WTC11 (cell line): Measurements from ENCODE around the gene TBC1D17. TPM values are rescaled to one million over a fixed set of nuclear protein-coding genes. Genes with fewer than 3 reads are reported as not detected.

Experiments used
- ATAC-seq: fragments of 200-7000 bp; cut with Tn5 transposase; 2 replicates; pipeline ENCODE4 v1.10.0; 2021; ENCODE audit warnings: mild to moderate bottlenecking, moderate library complexity
- Bru-seq: library from RNA; stranded (reverse); fragments of 400-500 nt; gene quantifications from one replicate; lab custom pipeline; 2021; lab: Mats Ljungman, UMichigan
- CTCF ChIA-PET: fragments of 300-600 bp; sonication (Branson Sonifier 250); formaldehyde crosslinking; loops from one replicate; lab custom pipeline; 2021; ENCODE audit warnings: antibody characterized with exemption; lab: Charles Lee
- POLR2A ChIA-PET: fragments of 350-600 bp; sonication (Branson Sonifier 250); formaldehyde crosslinking; loops from one replicate; lab custom pipeline; 2021; ENCODE audit warnings: antibody characterized with exemption; lab: Charles Lee
- DNase-seq: peaks from one replicate; pipeline ENCODE4 v3.0.0; 2021; ENCODE audit warnings: low spot score
- H3K27ac Mint-ChIP-seq: 2 replicates; pipeline ENCODE4 v1.8.0; 2021; ENCODE audit warnings: mixed read lengths
- H3K27me3 Mint-ChIP-seq: 2 replicates; pipeline ENCODE4 v1.8.0; 2021; ENCODE audit warnings: low read depth, mild to moderate bottlenecking, moderate library complexity, mixed read lengths
- H3K36me3 Mint-ChIP-seq: 2 replicates; pipeline ENCODE4 v1.8.0; 2021; ENCODE audit warnings: mixed read lengths
- H3K4me1 Mint-ChIP-seq: 2 replicates; pipeline ENCODE4 v1.8.0; 2022; ENCODE audit warnings: mixed read lengths
- H3K4me3 Mint-ChIP-seq: 2 replicates; pipeline ENCODE4 v1.8.0; 2021; ENCODE audit warnings: mild to moderate bottlenecking, moderate library complexity, mixed read lengths
- H3K9me3 Mint-ChIP-seq: 2 replicates; pipeline ENCODE4 v1.8.0; 2021; ENCODE audit warnings: mixed read lengths
- CREM ChIP-seq: sonication (generic); formaldehyde crosslinking; IDR thresholded peaks from 2 replicates; pipeline ENCODE4 v1.8.1; 2022; ENCODE audit warnings: mild to moderate bottlenecking, missing genetic modification reagents, moderate library complexity
- ERG ChIP-seq: fragments of 250-450 bp; sonication (Bioruptor Pico); IDR thresholded peaks from 2 replicates; pipeline ENCODE4 v1.8.0; 2021; ENCODE audit warnings: mild to moderate bottlenecking
- FOXK1 ChIP-seq: sonication (generic); formaldehyde crosslinking; IDR thresholded peaks from 2 replicates; pipeline ENCODE4 v1.8.0; 2022; ENCODE audit warnings: mild to moderate bottlenecking, moderate library complexity, missing genetic modification reagents
- GABPB1 ChIP-seq: sonication (generic); formaldehyde crosslinking; IDR thresholded peaks from 2 replicates; pipeline ENCODE4 v1.8.1; 2023; ENCODE audit warnings: mild to moderate bottlenecking, missing genetic modification reagents
- MAX ChIP-seq: sonication (generic); formaldehyde crosslinking; IDR thresholded peaks from 2 replicates; pipeline ENCODE4 v1.8.0; 2022; ENCODE audit warnings: mild to moderate bottlenecking, missing genetic modification reagents
- NFE2L1 ChIP-seq: sonication (generic); formaldehyde crosslinking; IDR thresholded peaks from 2 replicates; pipeline ENCODE4 v1.8.1; 2023; ENCODE audit warnings: missing genetic modification reagents
- NR2C2 ChIP-seq: sonication (generic); formaldehyde crosslinking; IDR thresholded peaks from 2 replicates; pipeline ENCODE4 v1.8.0; 2022; ENCODE audit warnings: mild to moderate bottlenecking, missing genetic modification reagents
- SP1 ChIP-seq: sonication (generic); formaldehyde crosslinking; conservative IDR thresholded peaks from 2 replicates; pipeline ENCODE4 v1.8.1; 2022; ENCODE audit warnings: missing genetic modification reagents
- TEAD1 ChIP-seq: sonication (generic); formaldehyde crosslinking; IDR thresholded peaks from 2 replicates; pipeline ENCODE4 v1.8.0; 2022; ENCODE audit warnings: mild to moderate bottlenecking, missing genetic modification reagents
- USF1 ChIP-seq: sonication (generic); formaldehyde crosslinking; IDR thresholded peaks from 2 replicates; pipeline ENCODE4 v1.8.0; 2022; ENCODE audit warnings: mild to moderate bottlenecking, missing genetic modification reagents
- long read RNA-seq, 3 experiments: library from RNA in 1 of 3; library from capped mRNA in 1 of 3; library from polyadenylated mRNA in 1 of 3; unstranded in 2 of 3; stranded (forward) in 1 of 3; transcript quantifications; one replicate each; pipeline ENCODE4 v2.0.0, GENCODE V29; 2021
- total RNA-seq: library from RNA; stranded (reverse); gene quantifications from 3 replicates; pipeline ENCODE4 v1.2.3, GENCODE V29; 2021
- TF ChIP-seq, protein P1 (sequence below): sonication (generic); formaldehyde crosslinking; IDR thresholded peaks from 2 replicates; pipeline ENCODE4 v1.8.0; 2022; ENCODE audit warnings: mild to moderate bottlenecking, missing genetic modification reagents
- TF ChIP-seq, protein P2 (sequence below): sonication (generic); formaldehyde crosslinking; IDR thresholded peaks from 2 replicates; pipeline ENCODE4 v1.8.1; 2023; ENCODE audit warnings: mild to moderate bottlenecking, missing genetic modification reagents, moderate library complexity
- TF ChIP-seq, protein P3 (sequence below): sonication (generic); formaldehyde crosslinking; IDR thresholded peaks from 2 replicates; pipeline ENCODE4 v1.8.1; 2023; ENCODE audit warnings: mild to moderate bottlenecking, missing genetic modification reagents, borderline replicate concordance
- TF ChIP-seq, protein P4 (sequence below): fragments of 250-450 bp; sonication (Bioruptor Pico); IDR thresholded peaks from 2 replicates; pipeline ENCODE4 v1.9.0; 2021; ENCODE audit warnings: mild to moderate bottlenecking
- TF ChIP-seq, protein P5 (sequence below): sonication (generic); formaldehyde crosslinking; IDR thresholded peaks from 2 replicates; pipeline ENCODE4 v1.8.1; 2022; ENCODE audit warnings: mild to moderate bottlenecking, missing genetic modification reagents, moderate library complexity, borderline replicate concordance

Gene TBC1D17
- 44.4 to 52.8 TPM (median 46.7 TPM) in 3 replicates for total RNA-seq
- percentile 65 among the genes with signal in this experiment for Bru-seq, nascent RNA
- long read RNA-seq, experiment 1, transcript TBC1D17-201 (17 exons, 2,366 nt): major isoform, 76 of 216 reads
- long read RNA-seq, experiment 1, partial matches to known transcripts: 89 of 216 reads
- long read RNA-seq, experiment 1, other reads (novel, unspliced or antisense): 50 of 216 reads
- long read RNA-seq, experiment 2, transcript TBC1D17-201 (17 exons, 2,366 nt): major isoform, 9 of 38 reads
- long read RNA-seq, experiment 2, partial matches to known transcripts: 14 of 38 reads
- long read RNA-seq, experiment 2, other reads (novel, unspliced or antisense): 15 of 38 reads
- long read RNA-seq, experiment 3, partial matches to known transcripts: 0 of 6 reads
- long read RNA-seq, experiment 3, other reads (novel, unspliced or antisense): 2 of 6 reads

- CTCF ChIA-PET: interaction anchor here (1.0 to 1.9 kb wide), 4 partner anchors 8 to 14 kb away, joined by 3 to 12 read pairs (median 3); no protein-coding TSS in a partner anchor
These were observed at the start of gene TBC1D17, which contains the start of gene AKT1S1 for GRCh38 chr19:49877020-49877878. TSS of gene TBC1D17 (plus strand) at chr19:49877702. CDS start at chr19:49877724, 22 bp downstream. TSS of gene AKT1S1 (minus strand) at chr19:49877355. CDS start at chr19:49873295, 4,060 bp downstream.

More at GRCh38 chr19:49877020-49877878, at the start of gene TBC1D17, which contains the start of gene AKT1S1:
- Mint-ChIP-seq H3K4me3 (no peak within 1 kb of the TSS), H3K36me3 (peaks cover 31% of the 10 kb centered on the region), H3K4me1 (peaks cover 23% of the 10 kb centered on the region), H3K27me3 (no peaks in the 10 kb centered on the region), H3K9me3 (no peaks in the 10 kb centered on the region), H3K27ac (peak within 1 kb of the TSS; percentile 100)
- POLR2A ChIA-PET: interaction anchor here (0.6 to 2.2 kb wide), 10 partner anchors 8 to 1087 kb away, joined by 3 to 9 read pairs (median 4); partner anchors contain the start of genes ATF5, NUP62 and PTOV1
- TF ChIP-seq, protein P1, sequence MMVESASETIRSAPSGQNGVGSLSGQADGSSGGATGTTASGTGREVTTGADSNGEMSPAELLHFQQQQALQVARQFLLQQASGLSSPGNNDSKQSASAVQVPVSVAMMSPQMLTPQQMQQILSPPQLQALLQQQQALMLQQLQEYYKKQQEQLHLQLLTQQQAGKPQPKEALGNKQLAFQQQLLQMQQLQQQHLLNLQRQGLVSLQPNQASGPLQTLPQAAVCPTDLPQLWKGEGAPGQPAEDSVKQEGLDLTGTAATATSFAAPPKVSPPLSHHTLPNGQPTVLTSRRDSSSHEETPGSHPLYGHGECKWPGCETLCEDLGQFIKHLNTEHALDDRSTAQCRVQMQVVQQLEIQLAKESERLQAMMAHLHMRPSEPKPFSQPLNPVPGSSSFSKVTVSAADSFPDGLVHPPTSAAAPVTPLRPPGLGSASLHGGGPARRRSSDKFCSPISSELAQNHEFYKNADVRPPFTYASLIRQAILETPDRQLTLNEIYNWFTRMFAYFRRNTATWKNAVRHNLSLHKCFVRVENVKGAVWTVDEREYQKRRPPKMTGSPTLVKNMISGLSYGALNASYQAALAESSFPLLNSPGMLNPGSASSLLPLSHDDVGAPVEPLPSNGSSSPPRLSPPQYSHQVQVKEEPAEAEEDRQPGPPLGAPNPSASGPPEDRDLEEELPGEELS (CRISPR knock-in tag): peak; percentile 33; the same call in 1 of the 2 replicates
- TF ChIP-seq, protein P2, sequence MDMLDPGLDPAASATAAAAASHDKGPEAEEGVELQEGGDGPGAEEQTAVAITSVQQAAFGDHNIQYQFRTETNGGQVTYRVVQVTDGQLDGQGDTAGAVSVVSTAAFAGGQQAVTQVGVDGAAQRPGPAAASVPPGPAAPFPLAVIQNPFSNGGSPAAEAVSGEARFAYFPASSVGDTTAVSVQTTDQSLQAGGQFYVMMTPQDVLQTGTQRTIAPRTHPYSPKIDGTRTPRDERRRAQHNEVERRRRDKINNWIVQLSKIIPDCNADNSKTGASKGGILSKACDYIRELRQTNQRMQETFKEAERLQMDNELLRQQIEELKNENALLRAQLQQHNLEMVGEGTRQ (CRISPR knock-in tag): peak; percentile 99
- TF ChIP-seq GABPB1 (peak; percentile 72), USF1 (CRISPR knock-in tag) (peak; percentile 99), SP1 (CRISPR knock-in tag) (peak; percentile 93), TEAD1 (CRISPR knock-in tag) (0 out of 2 replicates have a peak, but pooled peaks have one; percentile 17), ERG (CRISPR knock-in tag) (0 out of 2 replicates have a peak, but pooled peaks have one; percentile 4), FOXK1 (peak; percentile 100), MAX (CRISPR knock-in tag) (peak; percentile 90), NFE2L1 (peak; percentile 63), NR2C2 (CRISPR knock-in tag) (no peak), CREM (CRISPR knock-in tag) (peak; percentile 85; the same call in 1 of the 2 replicates)
- TF ChIP-seq, protein P3, sequence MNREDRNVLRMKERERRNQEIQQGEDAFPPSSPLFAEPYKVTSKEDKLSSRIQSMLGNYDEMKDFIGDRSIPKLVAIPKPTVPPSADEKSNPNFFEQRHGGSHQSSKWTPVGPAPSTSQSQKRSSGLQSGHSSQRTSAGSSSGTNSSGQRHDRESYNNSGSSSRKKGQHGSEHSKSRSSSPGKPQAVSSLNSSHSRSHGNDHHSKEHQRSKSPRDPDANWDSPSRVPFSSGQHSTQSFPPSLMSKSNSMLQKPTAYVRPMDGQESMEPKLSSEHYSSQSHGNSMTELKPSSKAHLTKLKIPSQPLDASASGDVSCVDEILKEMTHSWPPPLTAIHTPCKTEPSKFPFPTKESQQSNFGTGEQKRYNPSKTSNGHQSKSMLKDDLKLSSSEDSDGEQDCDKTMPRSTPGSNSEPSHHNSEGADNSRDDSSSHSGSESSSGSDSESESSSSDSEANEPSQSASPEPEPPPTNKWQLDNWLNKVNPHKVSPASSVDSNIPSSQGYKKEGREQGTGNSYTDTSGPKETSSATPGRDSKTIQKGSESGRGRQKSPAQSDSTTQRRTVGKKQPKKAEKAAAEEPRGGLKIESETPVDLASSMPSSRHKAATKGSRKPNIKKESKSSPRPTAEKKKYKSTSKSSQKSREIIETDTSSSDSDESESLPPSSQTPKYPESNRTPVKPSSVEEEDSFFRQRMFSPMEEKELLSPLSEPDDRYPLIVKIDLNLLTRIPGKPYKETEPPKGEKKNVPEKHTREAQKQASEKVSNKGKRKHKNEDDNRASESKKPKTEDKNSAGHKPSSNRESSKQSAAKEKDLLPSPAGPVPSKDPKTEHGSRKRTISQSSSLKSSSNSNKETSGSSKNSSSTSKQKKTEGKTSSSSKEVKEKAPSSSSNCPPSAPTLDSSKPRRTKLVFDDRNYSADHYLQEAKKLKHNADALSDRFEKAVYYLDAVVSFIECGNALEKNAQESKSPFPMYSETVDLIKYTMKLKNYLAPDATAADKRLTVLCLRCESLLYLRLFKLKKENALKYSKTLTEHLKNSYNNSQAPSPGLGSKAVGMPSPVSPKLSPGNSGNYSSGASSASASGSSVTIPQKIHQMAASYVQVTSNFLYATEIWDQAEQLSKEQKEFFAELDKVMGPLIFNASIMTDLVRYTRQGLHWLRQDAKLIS: no peak
- TF ChIP-seq, protein P4, sequence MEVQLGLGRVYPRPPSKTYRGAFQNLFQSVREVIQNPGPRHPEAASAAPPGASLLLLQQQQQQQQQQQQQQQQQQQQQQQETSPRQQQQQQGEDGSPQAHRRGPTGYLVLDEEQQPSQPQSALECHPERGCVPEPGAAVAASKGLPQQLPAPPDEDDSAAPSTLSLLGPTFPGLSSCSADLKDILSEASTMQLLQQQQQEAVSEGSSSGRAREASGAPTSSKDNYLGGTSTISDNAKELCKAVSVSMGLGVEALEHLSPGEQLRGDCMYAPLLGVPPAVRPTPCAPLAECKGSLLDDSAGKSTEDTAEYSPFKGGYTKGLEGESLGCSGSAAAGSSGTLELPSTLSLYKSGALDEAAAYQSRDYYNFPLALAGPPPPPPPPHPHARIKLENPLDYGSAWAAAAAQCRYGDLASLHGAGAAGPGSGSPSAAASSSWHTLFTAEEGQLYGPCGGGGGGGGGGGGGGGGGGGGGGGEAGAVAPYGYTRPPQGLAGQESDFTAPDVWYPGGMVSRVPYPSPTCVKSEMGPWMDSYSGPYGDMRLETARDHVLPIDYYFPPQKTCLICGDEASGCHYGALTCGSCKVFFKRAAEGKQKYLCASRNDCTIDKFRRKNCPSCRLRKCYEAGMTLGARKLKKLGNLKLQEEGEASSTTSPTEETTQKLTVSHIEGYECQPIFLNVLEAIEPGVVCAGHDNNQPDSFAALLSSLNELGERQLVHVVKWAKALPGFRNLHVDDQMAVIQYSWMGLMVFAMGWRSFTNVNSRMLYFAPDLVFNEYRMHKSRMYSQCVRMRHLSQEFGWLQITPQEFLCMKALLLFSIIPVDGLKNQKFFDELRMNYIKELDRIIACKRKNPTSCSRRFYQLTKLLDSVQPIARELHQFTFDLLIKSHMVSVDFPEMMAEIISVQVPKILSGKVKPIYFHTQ (CRISPR knock-in tag): no peak
- TF ChIP-seq, protein P5, sequence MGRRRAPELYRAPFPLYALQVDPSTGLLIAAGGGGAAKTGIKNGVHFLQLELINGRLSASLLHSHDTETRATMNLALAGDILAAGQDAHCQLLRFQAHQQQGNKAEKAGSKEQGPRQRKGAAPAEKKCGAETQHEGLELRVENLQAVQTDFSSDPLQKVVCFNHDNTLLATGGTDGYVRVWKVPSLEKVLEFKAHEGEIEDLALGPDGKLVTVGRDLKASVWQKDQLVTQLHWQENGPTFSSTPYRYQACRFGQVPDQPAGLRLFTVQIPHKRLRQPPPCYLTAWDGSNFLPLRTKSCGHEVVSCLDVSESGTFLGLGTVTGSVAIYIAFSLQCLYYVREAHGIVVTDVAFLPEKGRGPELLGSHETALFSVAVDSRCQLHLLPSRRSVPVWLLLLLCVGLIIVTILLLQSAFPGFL (CRISPR knock-in tag): 0 out of 2 replicates have a peak, but pooled peaks have one; percentile 32
- ATAC-seq (peak; percentile 64), DNase-seq (peak; percentile 99)
